ENCODE results near the gene TIE1.

Gene TIE1

DNA sequence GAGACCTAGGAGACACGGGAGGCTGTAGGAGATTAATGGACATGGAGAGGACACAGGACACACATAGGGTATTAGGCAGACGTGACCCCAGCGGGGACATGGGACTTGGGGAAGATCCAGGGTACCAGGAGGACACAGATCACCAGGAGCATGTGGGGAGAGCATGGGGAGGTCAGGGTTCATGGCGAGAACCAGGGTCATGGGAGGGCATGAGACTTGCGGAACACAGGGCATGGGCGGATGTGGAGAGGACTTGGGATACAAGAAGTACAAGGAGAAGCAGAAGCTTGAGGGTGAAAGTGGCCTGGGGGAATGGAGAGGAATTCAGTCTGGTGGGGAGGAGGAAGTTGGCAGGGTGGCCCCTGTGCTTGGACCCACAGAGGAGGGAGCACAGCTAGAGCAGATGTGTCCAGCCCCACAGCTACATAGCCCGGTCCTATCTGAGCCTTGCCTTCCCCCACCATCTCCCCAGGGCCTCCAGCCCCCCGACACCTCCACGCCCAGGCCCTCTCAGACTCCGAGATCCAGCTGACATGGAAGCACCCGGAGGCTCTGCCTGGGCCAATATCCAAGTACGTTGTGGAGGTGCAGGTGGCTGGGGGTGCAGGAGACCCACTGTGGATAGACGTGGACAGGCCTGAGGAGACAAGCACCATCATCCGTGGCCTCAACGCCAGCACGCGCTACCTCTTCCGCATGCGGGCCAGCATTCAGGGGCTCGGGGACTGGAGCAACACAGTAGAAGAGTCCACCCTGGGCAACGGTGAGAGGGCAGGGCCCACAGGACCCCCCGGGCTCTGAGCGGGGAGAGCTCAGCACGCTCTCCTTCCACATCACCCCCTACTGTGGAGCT lies 12.1 kb downstream of the TIE1 start:
- peak in 1 of 3 donors; percentile 17 for DNase-seq

DNA sequence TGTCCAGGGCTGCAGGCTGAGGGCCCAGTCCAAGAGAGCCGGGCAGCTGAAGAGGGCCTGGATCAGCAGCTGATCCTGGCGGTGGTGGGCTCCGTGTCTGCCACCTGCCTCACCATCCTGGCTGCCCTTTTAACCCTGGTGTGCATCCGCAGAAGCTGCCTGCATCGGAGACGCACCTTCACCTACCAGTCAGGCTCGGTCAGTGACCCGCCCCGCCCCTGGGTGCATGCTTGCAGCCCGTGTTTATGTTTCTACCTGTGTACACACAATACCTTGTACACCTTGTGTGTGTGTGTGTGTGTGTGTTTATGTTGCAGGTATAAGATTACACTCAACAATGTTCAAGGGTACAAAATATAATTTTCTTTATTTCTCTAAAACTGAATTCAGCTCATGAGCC lies 13.0 kb downstream of the TIE1 start:
- no peak for DNase-seq

DNA sequence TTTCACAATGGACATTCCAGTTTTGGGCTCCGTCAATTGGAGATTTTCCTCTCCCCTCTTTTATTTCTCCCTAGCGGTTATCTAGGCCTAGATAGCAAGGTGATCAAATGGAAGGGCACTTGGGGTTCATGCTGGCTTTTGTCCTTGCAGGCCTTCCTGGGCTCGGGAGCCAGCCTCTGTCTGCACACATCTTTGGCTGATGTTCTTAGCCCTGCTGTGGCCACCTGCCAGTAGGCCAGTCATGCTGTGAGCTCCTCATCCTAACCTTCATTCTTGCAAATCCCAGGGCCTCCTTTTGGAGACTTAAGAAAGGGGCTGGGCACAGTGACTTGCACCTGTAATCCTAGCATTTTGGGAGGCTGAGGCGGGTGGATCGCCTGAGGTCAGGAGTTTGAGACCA lies 13.5 kb downstream of the TIE1 start:
- DNase-seq = no peak

DNA sequence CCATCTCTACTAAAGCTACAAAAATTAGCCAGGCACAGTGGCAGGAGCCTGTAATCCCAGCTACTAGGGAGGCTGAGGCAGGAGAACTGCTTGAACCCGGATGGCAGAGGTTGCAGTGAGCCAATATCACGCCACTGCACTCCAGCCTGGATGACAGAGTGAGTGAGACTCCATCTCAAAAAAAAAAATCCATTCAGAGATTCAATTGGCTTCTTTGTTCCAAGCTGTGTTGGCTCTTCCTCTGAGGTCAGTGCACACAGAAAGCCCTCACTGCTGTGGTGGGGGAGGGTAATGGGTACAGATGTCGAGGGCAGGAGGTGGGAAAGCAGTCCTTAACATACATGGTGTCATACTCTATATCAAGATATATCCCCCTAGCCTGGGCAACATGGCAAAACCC lies 14.7 kb downstream of the TIE1 start:
- no peak for DNase-seq

DNA sequence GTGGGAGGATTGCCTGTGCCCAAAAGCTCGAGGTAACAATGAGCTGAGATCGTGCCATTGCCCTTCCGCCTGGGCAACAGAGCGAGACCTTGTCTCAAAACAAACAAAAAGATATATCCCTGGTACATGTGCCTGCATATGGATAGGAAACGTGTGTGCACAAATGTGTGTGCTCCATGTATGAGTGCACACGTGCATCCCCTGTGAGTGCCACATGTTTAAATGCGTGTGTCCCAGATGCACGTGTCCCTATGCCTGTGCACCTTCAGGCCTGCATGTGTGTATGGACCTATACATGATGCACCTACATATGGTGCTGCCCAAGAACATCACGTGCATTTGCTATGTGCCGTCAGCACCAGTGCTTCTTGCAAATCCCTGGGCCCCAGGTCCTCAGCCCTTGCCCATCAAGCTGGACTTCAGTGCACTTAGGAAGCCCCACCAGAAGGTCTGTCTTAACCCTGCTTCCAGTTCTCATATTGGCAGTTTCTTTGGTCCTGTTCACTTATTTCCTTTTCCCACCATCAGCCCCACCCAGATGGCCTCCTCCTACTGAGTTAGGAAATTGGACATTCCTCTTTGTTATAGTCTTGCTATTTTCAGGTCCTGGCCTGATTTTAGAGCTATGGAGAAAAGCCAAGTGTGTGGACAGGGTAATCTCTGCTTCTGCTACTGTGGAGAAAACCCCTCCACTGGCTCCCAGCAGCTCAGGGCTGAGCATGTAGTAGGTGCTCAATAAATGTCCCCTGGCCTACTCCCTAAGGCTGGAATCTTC lies 15.4 kb downstream of the TIE1 start:
- no peak for DNase-seq

DNA sequence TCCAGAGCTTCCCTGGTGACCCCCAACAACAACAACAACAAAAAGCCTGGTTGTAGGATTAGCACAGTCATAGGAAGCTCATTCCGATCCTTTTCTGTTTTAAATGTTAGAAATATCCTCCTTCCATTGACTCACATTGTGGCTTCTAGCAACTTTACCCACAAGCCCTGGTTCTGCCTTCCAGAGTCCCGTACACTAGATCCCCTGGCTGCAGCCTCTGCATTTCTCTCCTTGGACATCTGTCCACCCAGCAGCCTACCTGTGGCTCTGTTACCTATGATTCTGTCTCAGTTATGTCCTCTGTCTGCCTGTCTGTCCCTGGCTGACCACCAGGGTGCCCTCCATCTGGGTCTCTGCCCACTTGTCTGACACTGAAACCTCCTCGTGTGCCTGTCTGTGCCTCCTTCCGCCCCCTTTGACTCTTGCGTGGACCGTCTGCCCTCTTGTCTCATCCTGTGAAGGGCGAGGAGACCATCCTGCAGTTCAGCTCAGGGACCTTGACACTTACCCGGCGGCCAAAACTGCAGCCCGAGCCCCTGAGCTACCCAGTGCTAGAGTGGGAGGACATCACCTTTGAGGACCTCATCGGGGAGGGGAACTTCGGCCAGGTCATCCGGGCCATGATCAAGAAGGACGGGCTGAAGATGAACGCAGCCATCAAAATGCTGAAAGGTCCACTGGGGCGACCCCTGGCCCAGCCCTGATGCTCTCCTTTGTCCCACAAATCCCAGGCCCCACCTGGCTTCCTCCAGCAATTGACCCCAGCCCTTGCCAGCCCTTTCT lies 16.1 kb downstream of the TIE1 start:
- no peak for DNase-seq

DNA sequence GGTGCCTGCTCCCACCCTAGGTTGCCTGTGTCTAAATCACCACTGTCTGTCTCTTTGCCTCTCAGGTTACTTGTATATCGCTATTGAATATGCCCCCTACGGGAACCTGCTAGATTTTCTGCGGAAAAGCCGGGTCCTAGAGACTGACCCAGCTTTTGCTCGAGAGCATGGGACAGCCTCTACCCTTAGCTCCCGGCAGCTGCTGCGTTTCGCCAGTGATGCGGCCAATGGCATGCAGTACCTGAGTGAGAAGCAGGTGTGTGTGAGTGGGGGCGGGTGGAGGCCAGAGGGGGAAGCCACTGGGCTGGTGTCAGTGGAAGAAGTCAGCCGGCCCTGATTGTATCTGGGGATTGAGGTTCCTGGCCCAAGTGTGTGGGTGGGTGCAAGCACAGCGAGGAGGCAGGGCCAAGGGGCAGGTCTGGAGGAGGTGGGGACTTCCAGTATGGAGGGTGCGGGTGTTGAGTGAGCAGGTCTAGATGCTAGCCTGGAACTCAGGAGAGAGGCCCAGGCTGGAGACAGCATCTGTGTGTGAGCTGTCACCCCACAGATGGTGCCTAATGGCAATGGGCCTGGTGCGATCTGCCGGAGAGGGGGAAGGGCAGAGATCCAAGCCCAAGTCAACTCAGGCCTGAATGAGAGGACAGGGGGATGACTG lies 17.2 kb downstream of the TIE1 start:
- DNase-seq = peak in 2 of 3 donors; percentile 31 to 59

DNA sequence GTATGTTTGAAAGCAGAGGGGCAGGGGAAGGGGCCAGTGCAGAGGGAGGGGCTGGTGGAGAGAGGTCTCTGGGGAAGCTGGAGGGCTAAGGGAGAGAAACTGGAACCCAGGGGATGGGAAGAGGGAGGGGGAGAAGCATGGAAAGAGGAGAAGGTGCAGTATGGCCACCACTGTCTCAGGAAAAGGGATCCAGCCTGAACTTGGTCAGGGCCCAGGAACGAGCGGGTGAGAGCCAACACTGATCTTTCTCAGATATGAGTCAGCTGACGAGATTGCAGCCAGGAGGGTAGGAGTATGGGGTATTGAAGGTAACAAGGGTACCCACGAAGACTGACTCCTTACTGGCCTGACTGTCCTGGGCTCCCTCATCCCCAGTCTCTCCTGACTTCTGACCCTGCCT lies 18.0 kb downstream of the TIE1 start:
- no peak for DNase-seq

DNA sequence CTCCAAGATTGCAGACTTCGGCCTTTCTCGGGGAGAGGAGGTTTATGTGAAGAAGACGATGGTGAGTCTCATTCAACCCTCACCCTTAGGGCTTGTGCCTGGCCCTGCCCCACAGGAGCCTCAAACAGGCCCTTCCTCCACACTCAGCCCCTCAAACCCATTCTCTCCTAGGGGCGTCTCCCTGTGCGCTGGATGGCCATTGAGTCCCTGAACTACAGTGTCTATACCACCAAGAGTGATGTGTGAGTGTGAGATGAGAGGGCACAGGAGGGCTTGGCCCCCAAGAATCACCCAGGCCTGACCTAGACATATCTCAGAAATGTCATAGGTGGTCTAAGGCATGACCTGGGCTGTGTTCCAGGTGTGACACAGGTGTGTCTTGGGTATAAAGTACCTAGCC lies 18.5 kb downstream of the TIE1 start:
- DNase-seq = no peak

DNA sequence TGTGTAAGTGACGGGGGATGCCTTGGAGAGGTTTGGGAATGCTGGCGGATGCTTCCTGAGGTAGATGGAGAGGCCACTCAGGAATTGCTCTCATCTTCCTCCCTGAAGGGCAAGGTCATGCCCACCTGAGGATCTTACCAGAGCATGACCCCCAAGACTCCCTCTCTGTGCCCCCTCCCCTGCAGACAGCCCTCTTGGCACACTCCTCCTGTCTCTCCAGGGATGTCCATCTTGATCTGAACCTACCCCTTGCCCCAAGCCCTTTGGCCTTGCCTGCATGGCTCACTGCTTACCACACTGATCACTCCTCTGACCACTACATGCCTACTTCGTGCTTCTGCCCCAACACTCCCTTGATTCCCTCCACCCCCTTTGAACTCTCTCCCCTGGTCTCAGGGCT lies 19.0 kb downstream of the TIE1 start:
- no peak for DNase-seq

DNA sequence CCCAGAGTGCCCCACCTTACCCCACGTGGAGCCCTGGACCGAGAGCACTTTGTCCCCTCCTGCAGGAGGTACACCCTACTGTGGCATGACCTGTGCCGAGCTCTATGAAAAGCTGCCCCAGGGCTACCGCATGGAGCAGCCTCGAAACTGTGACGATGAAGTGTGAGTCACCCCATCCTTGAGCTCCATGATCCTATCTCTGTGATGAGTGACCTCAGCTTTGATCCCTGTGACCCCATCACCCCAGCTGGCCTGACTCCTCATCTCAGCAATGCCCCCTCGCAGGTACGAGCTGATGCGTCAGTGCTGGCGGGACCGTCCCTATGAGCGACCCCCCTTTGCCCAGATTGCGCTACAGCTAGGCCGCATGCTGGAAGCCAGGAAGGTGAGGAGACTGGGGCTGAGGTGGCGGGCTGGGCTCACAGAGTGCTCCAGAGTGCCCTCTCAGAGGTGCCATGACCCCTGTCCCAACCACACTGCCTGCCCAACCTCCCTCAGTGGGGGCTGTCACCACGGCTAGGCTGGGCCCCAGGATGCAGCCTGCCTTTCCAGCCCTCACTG lies 20.6 kb downstream of the TIE1 start:
- no peak for DNase-seq

DNA sequence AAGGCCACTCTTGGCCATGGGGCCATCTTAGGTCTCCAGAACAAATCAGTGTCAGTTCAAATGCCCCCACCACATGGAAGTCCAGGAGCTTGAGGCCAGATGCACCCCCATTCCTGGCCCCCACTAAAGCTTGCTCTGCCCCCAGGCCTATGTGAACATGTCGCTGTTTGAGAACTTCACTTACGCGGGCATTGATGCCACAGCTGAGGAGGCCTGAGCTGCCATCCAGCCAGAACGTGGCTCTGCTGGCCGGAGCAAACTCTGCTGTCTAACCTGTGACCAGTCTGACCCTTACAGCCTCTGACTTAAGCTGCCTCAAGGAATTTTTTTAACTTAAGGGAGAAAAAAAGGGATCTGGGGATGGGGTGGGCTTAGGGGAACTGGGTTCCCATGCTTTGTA lies 21.7 kb downstream of the TIE1 start:
- no peak for DNase-seq

DNA sequence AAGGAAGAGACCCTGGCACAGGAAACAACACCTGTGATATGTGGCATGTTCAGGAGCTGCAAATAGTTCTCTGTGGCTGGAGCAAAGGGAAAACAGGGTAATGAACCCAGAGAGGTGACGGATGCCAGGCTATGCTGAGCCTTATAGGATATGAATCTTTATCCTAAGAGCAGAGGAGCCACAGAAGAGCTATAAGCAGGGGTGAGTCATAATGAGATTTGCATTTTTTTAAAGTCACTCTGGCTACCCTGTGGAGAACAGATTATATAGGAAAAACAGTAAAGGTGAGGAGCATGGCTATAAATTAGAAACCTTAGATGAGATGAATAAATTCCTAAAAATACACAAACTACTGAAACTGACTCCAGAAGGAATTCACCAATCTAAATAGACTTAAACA lies 24.0 kb downstream of the TIE1 start:
- DNase-seq = no peak

DNA sequence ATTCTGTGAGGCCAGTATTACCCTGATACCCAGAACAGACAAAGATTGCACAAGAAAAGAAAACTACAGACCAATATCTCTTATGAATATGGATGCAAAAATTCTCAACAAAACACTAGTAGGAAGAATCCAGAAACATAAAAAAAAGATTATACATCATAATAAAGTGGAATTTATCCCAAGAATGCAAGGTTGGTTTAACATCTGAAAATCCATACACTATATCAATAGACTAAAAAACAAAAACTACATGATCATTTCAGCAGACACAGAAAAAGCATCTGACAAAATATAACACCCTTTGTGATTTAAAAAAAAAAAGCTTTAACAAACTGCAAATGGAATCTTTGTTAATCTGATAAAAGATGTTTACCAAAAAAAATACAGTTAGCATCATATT lies 24.6 kb downstream of the TIE1 start:
- no peak for DNase-seq

DNA sequence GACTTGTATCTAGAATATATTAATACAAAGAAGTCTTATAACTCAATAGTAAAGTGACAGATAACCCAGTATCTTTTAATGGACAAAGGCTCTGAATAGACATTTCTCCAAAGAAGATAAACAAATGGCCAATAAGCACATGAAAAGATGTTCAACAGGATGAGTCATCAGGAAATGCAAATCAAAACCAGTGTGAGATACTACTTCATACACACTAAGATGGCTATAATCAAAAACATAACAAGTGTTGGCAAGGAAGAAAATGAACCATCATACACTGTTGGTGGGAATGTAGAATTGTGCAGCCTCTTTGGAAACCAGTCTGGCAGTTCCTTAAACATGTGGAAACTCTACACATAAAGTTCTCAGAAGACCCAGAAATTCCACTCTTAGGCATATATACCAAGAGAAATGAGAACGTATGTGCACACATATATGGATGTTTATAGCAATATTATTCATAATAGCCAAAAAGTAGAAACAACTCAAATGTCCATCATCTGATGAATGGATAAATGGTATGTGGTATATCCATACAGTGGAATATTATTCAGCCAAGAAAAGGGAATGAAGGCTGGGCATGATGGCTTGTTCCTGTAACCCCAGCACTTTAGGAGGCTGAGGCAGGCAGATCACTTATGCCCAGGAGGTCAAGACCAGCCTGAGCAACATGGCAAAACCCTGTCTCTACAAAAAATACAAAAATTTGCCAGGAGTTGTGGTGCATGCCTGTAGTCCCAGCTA lies 26.9 kb downstream of the TIE1 start:
- no peak for DNase-seq

DNA sequence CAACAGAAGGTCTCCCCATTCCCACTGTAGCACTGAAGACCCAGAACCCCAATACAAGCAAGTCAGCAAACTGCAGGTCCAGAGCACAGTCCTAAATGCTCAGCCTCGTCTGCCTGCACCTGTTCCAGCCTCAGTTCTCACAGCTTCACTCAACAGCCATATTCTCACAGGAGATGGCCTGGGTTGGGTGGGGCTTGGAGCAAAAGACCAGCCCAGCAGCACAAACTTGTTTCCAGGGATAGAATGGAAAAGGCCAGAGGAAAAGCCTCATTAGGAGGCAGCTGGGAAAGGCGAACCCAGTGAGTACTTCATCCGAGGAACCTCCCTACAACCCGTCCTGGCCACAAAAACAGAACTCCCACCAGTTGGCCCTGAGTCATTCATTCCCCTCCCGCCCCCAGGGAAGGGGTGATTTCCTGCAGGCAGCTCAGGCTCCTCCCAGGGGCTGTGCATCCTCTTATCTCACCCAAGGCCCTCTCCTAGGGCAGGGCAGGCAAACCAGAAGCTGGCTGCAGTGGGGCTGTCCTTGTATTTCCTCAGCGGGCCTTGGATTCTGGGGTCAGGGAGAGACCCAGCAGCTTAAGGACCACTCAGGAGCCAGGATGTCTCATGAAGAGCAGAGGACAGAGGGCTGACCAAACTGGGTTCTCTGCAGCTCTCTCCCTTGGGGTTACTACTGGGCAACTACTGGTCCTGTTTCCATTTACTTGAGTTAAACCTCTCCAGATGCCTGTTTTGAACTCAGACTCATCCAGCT lies 29.4 kb downstream of the TIE1 start:
- DNase-seq = peak; percentile 93 to 95 (median 94)

DNA sequence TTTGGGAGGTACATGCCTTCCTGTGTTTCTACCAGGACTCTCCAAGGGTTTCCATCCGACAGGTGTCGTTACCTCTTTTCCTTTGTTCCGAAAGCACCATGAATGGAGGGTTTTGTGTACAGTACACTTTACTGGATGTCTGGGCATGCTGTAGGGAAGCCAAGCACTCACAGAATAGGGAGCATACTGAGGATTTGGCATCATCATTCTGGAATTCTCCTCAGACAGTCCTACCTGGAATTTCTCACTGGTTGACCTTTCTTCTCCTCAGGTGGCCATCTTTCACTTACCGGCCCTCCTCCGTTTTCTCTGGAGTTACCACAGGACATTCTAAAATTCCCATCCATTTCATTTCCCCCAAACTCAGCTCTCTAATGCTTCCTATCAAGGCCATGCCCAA lies 30.9 kb downstream of the TIE1 start:
- no peak for DNase-seq

DNA sequence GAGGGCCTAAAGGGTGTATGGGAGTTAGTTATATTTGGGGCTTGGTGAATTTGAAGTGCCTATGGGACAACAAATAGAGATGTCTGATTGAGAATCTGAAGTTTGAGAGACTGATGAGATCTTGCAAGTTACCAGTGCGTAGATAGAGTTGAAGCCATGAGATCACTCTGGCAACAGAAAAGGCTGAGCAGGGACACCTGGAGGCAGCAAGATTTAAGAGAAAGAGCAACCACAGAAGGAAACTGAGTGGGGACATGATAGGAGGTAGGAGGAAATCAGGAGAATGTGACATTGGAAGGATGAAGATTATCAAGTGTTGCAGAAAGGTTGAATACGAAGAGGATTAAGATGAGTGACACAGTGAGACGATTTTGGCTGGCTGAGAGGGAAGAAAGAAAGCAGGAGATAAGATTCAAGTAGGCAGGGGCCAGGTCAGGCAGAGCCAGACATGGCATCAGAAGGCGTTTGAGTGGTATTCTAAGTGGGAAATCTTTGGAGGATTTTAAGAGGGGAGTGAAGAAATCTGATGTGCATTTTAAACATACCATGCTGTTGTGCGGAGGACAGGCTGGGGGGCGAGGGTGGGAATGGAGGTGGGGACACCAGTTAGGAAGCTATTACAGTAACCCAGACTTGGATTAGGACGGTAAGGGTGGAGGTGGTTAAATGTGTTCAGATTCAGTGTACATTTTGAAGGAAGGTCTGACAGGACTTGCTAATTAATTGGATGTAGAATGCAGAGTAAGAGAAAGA lies 33.8 kb downstream of the TIE1 start:
- DNase-seq = no peak

DNA sequence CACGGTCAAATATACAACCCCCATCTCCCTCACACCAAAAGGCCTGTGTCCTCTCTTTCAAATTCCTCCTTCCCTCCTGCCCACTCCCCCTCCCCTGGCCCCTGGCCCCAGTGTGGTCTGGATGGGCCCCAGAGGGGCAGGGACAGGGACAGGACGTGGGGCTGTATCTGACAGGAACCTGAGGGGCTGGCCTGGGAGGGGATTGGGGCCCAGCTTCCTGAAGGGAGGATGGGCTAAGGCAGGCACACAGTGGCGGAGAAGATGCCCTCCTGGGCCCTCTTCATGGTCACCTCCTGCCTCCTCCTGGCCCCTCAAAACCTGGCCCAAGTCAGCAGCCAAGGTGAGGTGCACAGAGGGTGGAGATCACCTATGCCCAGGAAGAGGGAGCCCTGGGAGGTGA lies 36.8 kb downstream of the TIE1 start, which contains the start of gene MPL:
TSS of gene MPL (plus strand) at position 231 of the 400 bp plus-strand sequence. CDS start at position 262, 31 bp downstream.
- DNase-seq = no peak

DNA sequence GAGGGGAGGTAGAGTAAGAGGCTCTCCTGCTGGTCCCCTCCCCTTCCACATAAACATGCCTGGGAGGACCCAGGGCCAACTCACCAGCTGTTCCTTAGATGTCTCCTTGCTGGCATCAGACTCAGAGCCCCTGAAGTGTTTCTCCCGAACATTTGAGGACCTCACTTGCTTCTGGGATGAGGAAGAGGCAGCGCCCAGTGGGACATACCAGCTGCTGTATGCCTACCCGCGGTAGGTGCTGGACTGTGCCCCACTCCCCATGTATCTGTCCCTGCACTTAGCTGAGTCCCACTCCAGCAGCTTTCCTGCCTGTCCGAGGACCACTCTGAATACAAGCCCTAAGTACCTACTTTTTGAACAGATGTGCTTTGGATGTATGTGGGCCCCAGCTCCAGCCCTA lies 37.2 kb downstream of the TIE1 start:
- no peak for DNase-seq
